HepG2 (cell line): Measurements from ENCODE around the gene TAF12. TPM values are rescaled to one million over a fixed set of nuclear protein-coding genes. Genes with fewer than 3 reads are reported as not detected.
A peak's percentile ranks its signal among the peaks of the same experiment; 100 is the strongest.

Experiments
- CBX2 ChIP-seq, 2 experiments: fragments of 200-600 bp in 1 of 2; sonication (generic); formaldehyde crosslinking in 1 of 2; IDR thresholded peaks; 2 replicates each; pipeline versions ENCODE4 v1.7.0 to v1.8.1; 2018 to 2022; ENCODE audit warnings: low read depth in 2 of 2, low read length in 1 of 2, mild to moderate bottlenecking in 1 of 2, missing genetic modification reagents in 1 of 2
- CC2D1A ChIP-seq: sonication (generic); formaldehyde crosslinking; IDR thresholded peaks from 2 replicates; pipeline ENCODE4 v1.8.1; 2023; ENCODE audit warnings: mild to moderate bottlenecking, missing genetic modification reagents
- GABPA ChIP-seq, 2 experiments: IDR thresholded peaks; 2 replicates each; pipeline ENCODE4 v1.6.1; 2011 to 2016; ENCODE audit warnings: low read depth in 2 of 2, low read length in 1 of 2, missing biosample characterization in 1 of 2, missing genetic modification characterization in 1 of 2
- MED1 ChIP-seq: sonication (generic); formaldehyde crosslinking; IDR thresholded peaks from 2 replicates; pipeline ENCODE4 v1.4.0; 2020; ENCODE audit warnings: missing genetic modification reagents
- NR1H2 ChIP-seq: sonication (generic); formaldehyde crosslinking; IDR thresholded peaks from 2 replicates; pipeline ENCODE4 v1.8.1; 2022; ENCODE audit warnings: low read depth, missing genetic modification reagents, borderline replicate concordance
- TCF12 ChIP-seq, 2 experiments: fragments of 450-650 bp in 1 of 2; sonication (generic) in 1 of 2; formaldehyde crosslinking in 1 of 2; IDR thresholded peaks; 2 replicates each; pipeline versions ENCODE4 v1.6.1 to v1.8.0; 2017 to 2022; ENCODE audit warnings: antibody characterized with exemption in 1 of 2, mild to moderate bottlenecking in 1 of 2, missing genetic modification reagents in 1 of 2, moderate library complexity in 1 of 2
- ZFP36L2 ChIP-seq: sonication (generic); formaldehyde crosslinking; IDR thresholded peaks from 2 replicates; pipeline ENCODE4 v1.4.0; 2020; ENCODE audit warnings: missing genetic modification reagents
- ZKSCAN5 ChIP-seq: sonication (generic); formaldehyde crosslinking; IDR thresholded peaks from 2 replicates; pipeline ENCODE4 v1.5.1; 2020; ENCODE audit warnings: mild to moderate bottlenecking, missing genetic modification reagents
- ZNF260 ChIP-seq: sonication (generic); formaldehyde crosslinking; IDR thresholded peaks from 2 replicates; pipeline ENCODE4 v1.4.0; 2020; ENCODE audit warnings: missing genetic modification reagents, low read depth, mild to moderate bottlenecking, borderline replicate concordance
- ZNF326 ChIP-seq: sonication (generic); formaldehyde crosslinking; IDR thresholded peaks from 2 replicates; pipeline ENCODE4 v1.4.0; 2020; ENCODE audit warnings: missing genetic modification reagents, borderline replicate concordance
- ZNF343 ChIP-seq: sonication (generic); formaldehyde crosslinking; IDR thresholded peaks from 2 replicates; pipeline ENCODE4 v1.4.0; 2020; ENCODE audit warnings: mild to moderate bottlenecking, missing genetic modification reagents
- ZNF501 ChIP-seq: sonication (generic); formaldehyde crosslinking; IDR thresholded peaks from 2 replicates; pipeline ENCODE4 v1.5.1; 2020; ENCODE audit warnings: mild to moderate bottlenecking, moderate library complexity, missing genetic modification reagents
- ZNF552 ChIP-seq: sonication (generic); formaldehyde crosslinking; IDR thresholded peaks from 2 replicates; pipeline ENCODE4 v1.9.0; 2022; ENCODE audit warnings: missing genetic modification reagents, mild to moderate bottlenecking, borderline replicate concordance
- ZNF790 ChIP-seq: sonication (generic); formaldehyde crosslinking; IDR thresholded peaks from 2 replicates; pipeline ENCODE4 v1.8.0; 2022; ENCODE audit warnings: missing genetic modification reagents, mild to moderate bottlenecking, borderline replicate concordance
- ZSCAN22 ChIP-seq: sonication (generic); formaldehyde crosslinking; IDR thresholded peaks from 2 replicates; pipeline ENCODE4 v1.4.0; 2020; ENCODE audit warnings: mild to moderate bottlenecking, missing genetic modification reagents
- polyA plus RNA-seq, 8 experiments: library from polyadenylated mRNA; depleted of rRNA in 3 of 8; stranded (reverse) in 7 of 8; unstranded in 1 of 8; fragments of >200 nt; fragmentation: Illumina TruSeq in 4 of 8; extraction: Trizol in 4 of 8; gene quantifications; 2 replicates each; pipeline versions ENCODE4 v1.2.1 to v1.2.3, GENCODE V29; 2011 to 2016; ENCODE audit warnings: low read depth in 4 of 8, missing spikeins in 1 of 8, mixed read lengths in 1 of 8; ENCODE audit not compliant: insufficient read depth in 1 of 8
- total RNA-seq, 5 experiments: library from RNA; depleted of rRNA; stranded (reverse); fragments of >200 nt; fragmentation: Illumina TruSeq; extraction: Trizol; gene quantifications; 2 replicates each; pipeline ENCODE4 v1.2.3, GENCODE V29; 2016; ENCODE audit warnings: low read depth in 1 of 5
- TF ChIP-seq, protein P1 (sequence below): sonication (generic); formaldehyde crosslinking; IDR thresholded peaks from 2 replicates; pipeline ENCODE4 v1.4.0; 2020; ENCODE audit warnings: mild to moderate bottlenecking, missing genetic modification reagents
- TF ChIP-seq, protein P2 (sequence below): IDR thresholded peaks from 2 replicates; pipeline ENCODE4 v1.6.1; 2016; ENCODE audit warnings: low read depth, borderline replicate concordance
- TF ChIP-seq, protein P3 (sequence below): IDR thresholded peaks from 2 replicates; pipeline ENCODE4 v1.6.1; 2012; ENCODE audit warnings: inconsistent platforms
- TF ChIP-seq, protein P4 (sequence below): sonication (generic); formaldehyde crosslinking; IDR thresholded peaks from 2 replicates; pipeline ENCODE4 v1.5.0; 2020; ENCODE audit warnings: mild to moderate bottlenecking, missing genetic modification reagents

Gene TAF12
- total and polyA plus RNA-seq, 2 of the 13 experiments (the other 11 are each of a cell fraction or from before 2014, with no cell fraction given) = 16.3 to 17.1 TPM

DNA sequence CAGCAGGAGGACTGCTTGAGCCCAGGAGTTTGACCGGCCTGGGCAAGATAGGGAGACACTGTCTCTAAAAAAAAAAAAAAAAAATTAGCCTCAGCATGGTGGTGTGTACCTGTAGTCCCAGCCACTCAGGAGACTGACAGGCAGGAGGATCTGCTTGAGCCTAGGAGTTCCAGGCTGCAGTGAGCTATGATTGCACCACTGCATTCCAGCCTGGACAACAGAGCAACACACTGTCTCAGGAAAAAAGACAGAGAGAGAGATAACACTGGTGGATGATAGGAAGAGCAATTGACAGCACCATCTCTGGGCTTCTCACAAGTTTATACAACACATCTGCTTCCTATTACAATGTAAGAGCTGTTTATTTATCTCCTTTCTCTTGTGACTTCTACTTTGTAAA is 3.2 kb upstream of the TAF12 start (continued):
- no peak for TF ChIP-seq ZNF552
- TF ChIP-seq, protein P1, sequence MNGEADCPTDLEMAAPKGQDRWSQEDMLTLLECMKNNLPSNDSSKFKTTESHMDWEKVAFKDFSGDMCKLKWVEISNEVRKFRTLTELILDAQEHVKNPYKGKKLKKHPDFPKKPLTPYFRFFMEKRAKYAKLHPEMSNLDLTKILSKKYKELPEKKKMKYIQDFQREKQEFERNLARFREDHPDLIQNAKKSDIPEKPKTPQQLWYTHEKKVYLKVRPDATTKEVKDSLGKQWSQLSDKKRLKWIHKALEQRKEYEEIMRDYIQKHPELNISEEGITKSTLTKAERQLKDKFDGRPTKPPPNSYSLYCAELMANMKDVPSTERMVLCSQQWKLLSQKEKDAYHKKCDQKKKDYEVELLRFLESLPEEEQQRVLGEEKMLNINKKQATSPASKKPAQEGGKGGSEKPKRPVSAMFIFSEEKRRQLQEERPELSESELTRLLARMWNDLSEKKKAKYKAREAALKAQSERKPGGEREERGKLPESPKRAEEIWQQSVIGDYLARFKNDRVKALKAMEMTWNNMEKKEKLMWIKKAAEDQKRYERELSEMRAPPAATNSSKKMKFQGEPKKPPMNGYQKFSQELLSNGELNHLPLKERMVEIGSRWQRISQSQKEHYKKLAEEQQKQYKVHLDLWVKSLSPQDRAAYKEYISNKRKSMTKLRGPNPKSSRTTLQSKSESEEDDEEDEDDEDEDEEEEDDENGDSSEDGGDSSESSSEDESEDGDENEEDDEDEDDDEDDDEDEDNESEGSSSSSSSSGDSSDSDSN = peak; percentile 35
- TF ChIP-seq, protein P2, sequence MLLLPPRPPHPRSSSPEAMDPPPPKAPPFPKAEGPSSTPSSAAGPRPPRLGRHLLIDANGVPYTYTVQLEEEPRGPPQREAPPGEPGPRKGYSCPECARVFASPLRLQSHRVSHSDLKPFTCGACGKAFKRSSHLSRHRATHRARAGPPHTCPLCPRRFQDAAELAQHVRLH (CRISPR knock-in tag) = peak; percentile 39; the same call in 1 of the 2 replicates
- TF ChIP-seq ZNF326 (CRISPR knock-in tag) = no peak
- TF ChIP-seq ZNF790 (CRISPR knock-in tag) = no peak
- no peak for TF ChIP-seq ZSCAN22 (CRISPR knock-in tag)
- no peak for TF ChIP-seq CBX2 (IDR thresholded peaks at IDR 0.05; ENCODE audit: low read depth, low read length)
- TF ChIP-seq CBX2 (CRISPR knock-in tag; IDR thresholded peaks at IDR 0.05; ENCODE audit: low read depth) = no peak
- no peak for TF ChIP-seq ZNF501
- no peak for TF ChIP-seq GABPA (IDR thresholded peaks at IDR 0.05; ENCODE audit: low read depth, low read length)
- TF ChIP-seq GABPA (CRISPR knock-in tag; IDR thresholded peaks at IDR 0.05; ENCODE audit: low read depth) = no peak
- TF ChIP-seq, protein P3, sequence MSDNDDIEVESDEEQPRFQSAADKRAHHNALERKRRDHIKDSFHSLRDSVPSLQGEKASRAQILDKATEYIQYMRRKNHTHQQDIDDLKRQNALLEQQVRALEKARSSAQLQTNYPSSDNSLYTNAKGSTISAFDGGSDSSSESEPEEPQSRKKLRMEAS = no peak
- TF ChIP-seq, protein P4, sequence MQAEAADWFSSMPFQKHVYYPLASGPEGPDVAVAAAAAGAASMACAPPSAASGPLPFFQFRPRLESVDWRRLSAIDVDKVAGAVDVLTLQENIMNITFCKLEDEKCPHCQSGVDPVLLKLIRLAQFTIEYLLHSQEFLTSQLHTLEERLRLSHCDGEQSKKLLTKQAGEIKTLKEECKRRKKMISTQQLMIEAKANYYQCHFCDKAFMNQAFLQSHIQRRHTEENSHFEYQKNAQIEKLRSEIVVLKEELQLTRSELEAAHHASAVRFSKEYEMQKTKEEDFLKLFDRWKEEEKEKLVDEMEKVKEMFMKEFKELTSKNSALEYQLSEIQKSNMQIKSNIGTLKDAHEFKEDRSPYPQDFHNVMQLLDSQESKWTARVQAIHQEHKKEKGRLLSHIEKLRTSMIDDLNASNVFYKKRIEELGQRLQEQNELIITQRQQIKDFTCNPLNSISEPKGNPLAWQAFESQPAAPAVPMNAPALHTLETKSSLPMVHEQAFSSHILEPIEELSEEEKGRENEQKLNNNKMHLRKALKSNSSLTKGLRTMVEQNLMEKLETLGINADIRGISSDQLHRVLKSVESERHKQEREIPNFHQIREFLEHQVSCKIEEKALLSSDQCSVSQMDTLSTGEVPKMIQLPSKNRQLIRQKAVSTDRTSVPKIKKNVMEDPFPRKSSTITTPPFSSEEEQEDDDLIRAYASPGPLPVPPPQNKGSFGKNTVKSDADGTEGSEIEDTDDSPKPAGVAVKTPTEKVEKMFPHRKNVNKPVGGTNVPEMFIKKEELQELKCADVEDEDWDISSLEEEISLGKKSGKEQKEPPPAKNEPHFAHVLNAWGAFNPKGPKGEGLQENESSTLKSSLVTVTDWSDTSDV (CRISPR knock-in tag) = no peak
- no peak for TF ChIP-seq CC2D1A (CRISPR knock-in tag)
- TF ChIP-seq TCF12 (IDR thresholded peaks at IDR 0.05) = no peak
- no peak for TF ChIP-seq TCF12 (CRISPR knock-in tag; IDR thresholded peaks at IDR 0.05)
- TF ChIP-seq ZNF343 = no peak
- TF ChIP-seq NR1H2 (CRISPR knock-in tag) = no peak
- peak; percentile 19; the same call in 1 of the 2 replicates for TF ChIP-seq MED1 (CRISPR knock-in tag)
- no peak for TF ChIP-seq ZKSCAN5 (CRISPR knock-in tag)
- no peak for TF ChIP-seq ZNF260 (CRISPR knock-in tag)
- TF ChIP-seq ZFP36L2 (CRISPR knock-in tag) = no peak
